Nucleus accumbens (tissue), 56 donors: Measurements from ENCODE around the gene ZNF654.
"Not testable (repeated sequence)": the region's sequence is repeated elsewhere in the genome, so short reads cannot be mapped to it uniquely, and the experiment has no call there.

Experiments used
- DNase-seq, 56 donors: peaks; one replicate each; lab custom pipeline; 2025; lab: John Stamatoyannopoulos, UW

Gene ZNF654

GRCh38 chr3:88133711-88134263, 74.7 kb downstream of the ZNF654 start:
- no peak for DNase-seq

- no peak for DNase-seq
These were observed 78.8 kb downstream of the ZNF654 start for GRCh38 chr3:88137836-88138235.

GRCh38 chr3:88141458-88142083, 82.5 kb downstream of the ZNF654 start:
- no peak for DNase-seq

- no peak for DNase-seq
These were observed 83.1 kb downstream of the ZNF654 start for GRCh38 chr3:88142094-88142624.

GRCh38 chr3:88147261-88147660, 88.2 kb downstream of the ZNF654 start:
- no peak for DNase-seq

GRCh38 chr3:88148651-88149050, 89.6 kb downstream of the ZNF654 start:
- DNase-seq: no peak

- peak in 6 of 56 donors; percentile 28 to 71 (median 38) for DNase-seq
These were observed 90.0 kb downstream of the ZNF654 start for GRCh38 chr3:88149101-88149508.

GRCh38 chr3:88149509-88150362, 90.7 kb downstream of the ZNF654 start, which contains the start of gene C3orf38:
Gene C3orf38 (plus strand): TSS chr3:88149959. CDS start chr3:88150053, 94 bp downstream.
- peak; percentile 55 to 99 (median 86) for DNase-seq

- peak in 2 of 56 donors; percentile 11 to 57 for DNase-seq
These were observed 91.3 kb downstream of the ZNF654 start for GRCh38 chr3:88150371-88150770.

GRCh38 chr3:88150806-88151205, 91.8 kb downstream of the ZNF654 start:
- DNase-seq: no peak

GRCh38 chr3:88151358-88151757, 92.3 kb downstream of the ZNF654 start:
- no peak for DNase-seq

GRCh38 chr3:88152841-88153240, 93.8 kb downstream of the ZNF654 start:
- no peak for DNase-seq

GRCh38 chr3:88166419-88166971, 107.4 kb downstream of the ZNF654 start:
- no peak for DNase-seq

- DNase-seq: no peak
These were observed 108.1 kb downstream of the ZNF654 start for GRCh38 chr3:88167173-88167572.

- DNase-seq: no peak
These were observed 108.6 kb downstream of the ZNF654 start for GRCh38 chr3:88167704-88168103.

GRCh38 chr3:88168171-88168570, 109.1 kb downstream of the ZNF654 start:
- DNase-seq: no peak

GRCh38 chr3:88180398-88180999, 121.4 kb downstream of the ZNF654 start:
- no peak for DNase-seq

GRCh38 chr3:88182165-88182918, 123.3 kb downstream of the ZNF654 start:
- DNase-seq: not testable (repeated sequence)

- peak in 47 of 56 donors; percentile 2 to 80 (median 45) for DNase-seq
These were observed 129.4 kb downstream of the ZNF654 start for GRCh38 chr3:88188436-88188835.

GRCh38 chr3:88189361-88189810, 130.3 kb downstream of the ZNF654 start:
- DNase-seq: no peak
